ENCODE measurements around the gene GREB1. TPM values are rescaled to one million over a fixed set of nuclear protein-coding genes. Genes with fewer than 3 reads are reported as not detected.

The GREB1 gene
- total RNA-seq, 1 experiment from 2014 or later: 1.3 TPM

DNA sequence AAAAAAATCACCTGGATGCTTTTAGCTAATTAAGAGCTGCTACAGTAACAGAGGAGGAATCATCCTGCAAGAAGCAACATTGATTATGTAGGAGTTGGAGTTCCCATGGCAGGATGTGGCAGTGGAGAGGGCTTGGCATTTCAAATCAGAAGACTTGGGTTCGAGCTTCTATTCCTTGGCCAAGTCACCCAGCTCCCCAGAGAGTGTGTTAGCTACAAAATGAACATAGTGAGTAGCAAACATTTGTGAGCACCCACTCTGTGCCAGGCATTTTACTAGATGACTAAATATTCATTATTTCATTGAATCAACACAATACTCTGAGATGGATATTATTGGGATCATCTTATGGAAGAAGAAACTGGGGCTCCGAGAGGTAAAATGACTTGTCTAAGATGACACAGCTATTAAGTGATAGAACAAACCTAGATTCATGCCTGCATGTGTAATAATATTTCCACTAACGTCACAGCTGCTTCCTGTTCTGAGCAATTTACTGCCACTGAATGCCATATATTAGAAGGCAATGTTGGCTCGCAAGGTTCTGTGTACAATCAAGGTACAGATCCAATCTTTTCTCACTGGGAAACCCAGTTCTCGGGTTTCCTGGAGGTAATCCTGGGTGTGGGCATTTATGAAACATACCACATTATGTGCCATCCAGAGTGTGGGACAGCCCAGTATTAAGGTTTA lies 118.2 kb downstream of the GREB1 start:
- intact Hi-C loops (cut with micrococcal nuclease; ENCODE audit: unreplicated experiment): no loop called here
- POLR2A ChIA-PET (ENCODE audit: low non-redundant PET): no interaction called here
- DNase-seq (ENCODE audit: low spot score): no peak
- no peak overlapping the region for H3K4me3 ChIP-seq (ENCODE audit: low read depth, low read length, poor library complexity, severe bottlenecking)
- no peak for TF ChIP-seq EZH2 (IDR thresholded peaks at IDR 0.05; ENCODE audit: borderline replicate concordance, low read depth, low read length, poor library complexity, severe bottlenecking)
- TF ChIP-seq, protein P1, sequence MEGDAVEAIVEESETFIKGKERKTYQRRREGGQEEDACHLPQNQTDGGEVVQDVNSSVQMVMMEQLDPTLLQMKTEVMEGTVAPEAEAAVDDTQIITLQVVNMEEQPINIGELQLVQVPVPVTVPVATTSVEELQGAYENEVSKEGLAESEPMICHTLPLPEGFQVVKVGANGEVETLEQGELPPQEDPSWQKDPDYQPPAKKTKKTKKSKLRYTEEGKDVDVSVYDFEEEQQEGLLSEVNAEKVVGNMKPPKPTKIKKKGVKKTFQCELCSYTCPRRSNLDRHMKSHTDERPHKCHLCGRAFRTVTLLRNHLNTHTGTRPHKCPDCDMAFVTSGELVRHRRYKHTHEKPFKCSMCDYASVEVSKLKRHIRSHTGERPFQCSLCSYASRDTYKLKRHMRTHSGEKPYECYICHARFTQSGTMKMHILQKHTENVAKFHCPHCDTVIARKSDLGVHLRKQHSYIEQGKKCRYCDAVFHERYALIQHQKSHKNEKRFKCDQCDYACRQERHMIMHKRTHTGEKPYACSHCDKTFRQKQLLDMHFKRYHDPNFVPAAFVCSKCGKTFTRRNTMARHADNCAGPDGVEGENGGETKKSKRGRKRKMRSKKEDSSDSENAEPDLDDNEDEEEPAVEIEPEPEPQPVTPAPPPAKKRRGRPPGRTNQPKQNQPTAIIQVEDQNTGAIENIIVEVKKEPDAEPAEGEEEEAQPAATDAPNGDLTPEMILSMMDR (conservative IDR thresholded peaks at IDR 0.05; ENCODE audit: low read depth, low read length): no peak
- no peaks in the 10 kb centered on the region for H3K27me3 ChIP-seq (replicated peaks; ENCODE audit: insufficient read depth, low read depth, low read length, poor library complexity)
- no peak overlapping the region for H3K27ac ChIP-seq (ENCODE audit: low read depth, low read length, poor library complexity, severe bottlenecking)
- no peaks in the 10 kb centered on the region for H3K36me3 ChIP-seq (ENCODE audit: insufficient read depth, low read length, poor library complexity, severe bottlenecking)
- no TSS peak for BruUV-seq (replicated peaks)
- no peaks in the 10 kb centered on the region for H3K4me1 ChIP-seq (ENCODE audit: insufficient read depth, low read length, poor library complexity, severe bottlenecking)
- H3K9me3 ChIP-seq (ENCODE audit: low read depth, low read length, poor library complexity, severe bottlenecking): no peaks in the 10 kb centered on the region
- CTCF ChIA-PET: no interaction called here

DNA sequence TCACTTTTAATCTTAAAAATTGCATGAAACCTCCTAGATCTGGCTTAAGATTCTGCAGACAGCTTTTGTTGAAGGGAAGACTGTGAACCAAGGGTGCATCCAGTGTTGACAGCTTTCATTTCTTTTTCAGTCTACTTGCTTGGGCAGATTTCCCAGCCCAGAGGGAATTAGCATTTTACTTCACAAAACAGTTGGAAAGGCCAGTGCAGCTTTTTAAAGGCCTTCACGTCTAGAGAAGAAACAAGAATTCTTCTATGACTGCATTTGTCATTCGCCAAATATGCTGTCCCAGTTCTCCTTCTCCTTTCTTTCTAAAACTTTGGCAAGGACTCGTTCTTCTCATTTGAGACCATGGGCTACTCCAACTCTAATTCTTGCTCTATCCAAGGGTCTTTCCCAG lies 118.7 kb downstream of the GREB1 start:
- BruUV-seq (replicated peaks): no TSS peak
- Histone ChIP-seq H3K27ac (ENCODE audit: low read depth, low read length, poor library complexity, severe bottlenecking) (no peak overlapping the region), H3K27me3 (replicated peaks; ENCODE audit: insufficient read depth, low read depth, low read length, poor library complexity) (no peaks in the 10 kb centered on the region), H3K4me1 (ENCODE audit: insufficient read depth, low read length, poor library complexity, severe bottlenecking) (no peaks in the 10 kb centered on the region), H3K4me3 (ENCODE audit: low read depth, low read length, poor library complexity, severe bottlenecking) (no peak overlapping the region), H3K36me3 (ENCODE audit: insufficient read depth, low read length, poor library complexity, severe bottlenecking) (no peaks in the 10 kb centered on the region), H3K9me3 (ENCODE audit: low read depth, low read length, poor library complexity, severe bottlenecking) (no peaks in the 10 kb centered on the region)
- intact Hi-C loops (cut with micrococcal nuclease; ENCODE audit: unreplicated experiment): no loop called here
- POLR2A ChIA-PET (ENCODE audit: low non-redundant PET): no interaction called here
- DNase-seq (ENCODE audit: low spot score): no peak
- TF ChIP-seq, protein P1 (conservative IDR thresholded peaks at IDR 0.05; ENCODE audit: low read depth, low read length): no peak
- no peak for TF ChIP-seq EZH2 (IDR thresholded peaks at IDR 0.05; ENCODE audit: borderline replicate concordance, low read depth, low read length, poor library complexity, severe bottlenecking)
- CTCF ChIA-PET: no interaction called here

DNA sequence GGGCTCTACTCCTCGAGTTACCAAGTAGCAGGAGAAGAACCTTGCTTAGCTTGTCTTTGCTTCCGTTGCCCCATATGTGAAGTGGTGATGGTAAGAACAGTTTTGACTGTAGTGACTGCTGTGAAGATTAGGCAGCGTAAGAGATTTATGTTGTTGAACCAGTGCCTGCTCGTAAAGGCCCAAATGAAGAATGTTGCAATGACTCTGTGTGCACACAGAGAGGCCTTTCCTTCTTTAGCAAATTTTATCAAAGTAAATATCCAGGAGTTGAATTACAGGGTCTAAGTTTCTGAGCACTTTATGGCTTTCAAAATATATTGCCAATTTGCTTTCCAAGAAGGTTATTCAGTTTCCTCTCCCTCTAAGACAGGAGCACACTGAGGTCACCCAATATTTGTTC lies 121.7 kb downstream of the GREB1 start:
- CTCF ChIA-PET: no interaction called here

More for the DNA sequence above, 121.7 kb downstream of the GREB1 start:
- H3K27me3 ChIP-seq (replicated peaks; ENCODE audit: insufficient read depth, low read depth, low read length, poor library complexity): no peaks in the 10 kb centered on the region
- H3K27ac ChIP-seq (ENCODE audit: low read depth, low read length, poor library complexity, severe bottlenecking): no peak overlapping the region
- H3K4me1 ChIP-seq (ENCODE audit: insufficient read depth, low read length, poor library complexity, severe bottlenecking): no peaks in the 10 kb centered on the region
- no peak for TF ChIP-seq EZH2 (IDR thresholded peaks at IDR 0.05; ENCODE audit: borderline replicate concordance, low read depth, low read length, poor library complexity, severe bottlenecking)
- TF ChIP-seq, protein P1 (conservative IDR thresholded peaks at IDR 0.05; ENCODE audit: low read depth, low read length): no peak
- no peaks in the 10 kb centered on the region for H3K36me3 ChIP-seq (ENCODE audit: insufficient read depth, low read length, poor library complexity, severe bottlenecking)
- intact Hi-C loops (cut with micrococcal nuclease; ENCODE audit: unreplicated experiment): no loop called here
- no peak for DNase-seq (ENCODE audit: low spot score)
- H3K4me3 ChIP-seq (ENCODE audit: low read depth, low read length, poor library complexity, severe bottlenecking): no peak overlapping the region
- POLR2A ChIA-PET (ENCODE audit: low non-redundant PET): no interaction called here
- BruUV-seq (replicated peaks): no TSS peak
- no peaks in the 10 kb centered on the region for H3K9me3 ChIP-seq (ENCODE audit: low read depth, low read length, poor library complexity, severe bottlenecking)
